ENCODE measurements around the gene SLC48A1.
"Not testable (repeated sequence)": the region's sequence is repeated elsewhere in the genome, so short reads cannot be mapped to it uniquely, and the experiment has no call there.

Gene SLC48A1

GRCh38 chr12:47811072-47811396 lies 38.0 kb downstream of the SLC48A1 start:
- no peak for DNase-seq (ENCODE audit: low read depth)
- H3K4me3 ChIP-seq (ENCODE audit: low read length): no peak overlapping the region

DNA sequence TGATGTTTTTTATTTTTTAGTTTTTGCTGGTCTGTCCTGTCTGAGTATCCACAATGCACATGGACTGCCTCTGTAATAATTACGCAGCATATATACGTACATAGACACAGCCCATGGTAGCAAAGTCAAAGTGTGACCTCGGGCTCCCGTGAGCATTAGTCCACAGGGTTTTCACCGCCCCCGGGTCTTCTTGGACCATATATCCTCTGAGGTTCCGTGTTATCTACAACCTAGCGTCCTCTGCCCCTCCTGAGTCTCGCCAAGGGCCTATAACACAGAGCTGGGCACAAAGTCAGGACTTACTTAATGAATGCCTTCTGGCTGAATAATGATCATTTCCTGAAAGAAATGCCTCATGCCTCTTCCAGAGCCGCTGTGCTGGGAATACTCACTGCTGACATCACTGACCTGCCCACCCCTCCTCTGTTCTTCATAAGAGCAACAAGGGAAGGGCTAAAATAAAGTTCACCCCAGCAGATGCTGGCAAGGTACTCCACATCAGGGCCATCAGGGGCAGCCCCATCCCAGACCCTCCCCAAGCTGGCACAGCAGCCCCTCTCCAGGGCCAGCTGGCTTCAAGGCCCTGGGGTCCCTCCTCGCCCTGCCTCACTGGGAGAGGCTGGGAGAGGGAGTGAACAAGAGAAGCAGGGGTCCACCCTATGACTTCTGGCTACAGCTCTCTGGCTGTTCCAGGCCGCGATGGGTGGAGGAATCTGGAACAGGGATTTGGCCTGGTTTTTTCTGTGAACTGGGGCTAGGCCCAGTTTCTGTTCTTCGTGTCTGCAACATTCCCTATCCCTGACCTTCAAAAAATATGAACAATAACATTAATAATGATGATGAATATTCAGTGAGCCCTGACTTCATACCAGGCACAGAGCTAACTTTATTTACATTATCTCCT lies 38.8 kb downstream of the SLC48A1 start:
- DNase-seq (ENCODE audit: low read depth): no peak
- H3K4me3 ChIP-seq (ENCODE audit: low read length): no peak overlapping the region
- TF ChIP-seq, protein P1, sequence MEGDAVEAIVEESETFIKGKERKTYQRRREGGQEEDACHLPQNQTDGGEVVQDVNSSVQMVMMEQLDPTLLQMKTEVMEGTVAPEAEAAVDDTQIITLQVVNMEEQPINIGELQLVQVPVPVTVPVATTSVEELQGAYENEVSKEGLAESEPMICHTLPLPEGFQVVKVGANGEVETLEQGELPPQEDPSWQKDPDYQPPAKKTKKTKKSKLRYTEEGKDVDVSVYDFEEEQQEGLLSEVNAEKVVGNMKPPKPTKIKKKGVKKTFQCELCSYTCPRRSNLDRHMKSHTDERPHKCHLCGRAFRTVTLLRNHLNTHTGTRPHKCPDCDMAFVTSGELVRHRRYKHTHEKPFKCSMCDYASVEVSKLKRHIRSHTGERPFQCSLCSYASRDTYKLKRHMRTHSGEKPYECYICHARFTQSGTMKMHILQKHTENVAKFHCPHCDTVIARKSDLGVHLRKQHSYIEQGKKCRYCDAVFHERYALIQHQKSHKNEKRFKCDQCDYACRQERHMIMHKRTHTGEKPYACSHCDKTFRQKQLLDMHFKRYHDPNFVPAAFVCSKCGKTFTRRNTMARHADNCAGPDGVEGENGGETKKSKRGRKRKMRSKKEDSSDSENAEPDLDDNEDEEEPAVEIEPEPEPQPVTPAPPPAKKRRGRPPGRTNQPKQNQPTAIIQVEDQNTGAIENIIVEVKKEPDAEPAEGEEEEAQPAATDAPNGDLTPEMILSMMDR (conservative IDR thresholded peaks at IDR 0.05; ENCODE audit: low read depth, low read length): no peak

More at GRCh38 chr12:47811072-47811396, 38.0 kb downstream of the SLC48A1 start:
- TF ChIP-seq, protein P1 (conservative IDR thresholded peaks at IDR 0.05; ENCODE audit: low read depth, low read length): no peak

GRCh38 chr12:47812797-47813510 lies 39.9 kb downstream of the SLC48A1 start:
- peak; percentile 72 for DNase-seq (ENCODE audit: low read depth)
- TF ChIP-seq, protein P1 (conservative IDR thresholded peaks at IDR 0.05; ENCODE audit: low read depth, low read length): no peak
- H3K4me3 ChIP-seq (ENCODE audit: low read length): peak overlapping the region; percentile 27

DNA sequence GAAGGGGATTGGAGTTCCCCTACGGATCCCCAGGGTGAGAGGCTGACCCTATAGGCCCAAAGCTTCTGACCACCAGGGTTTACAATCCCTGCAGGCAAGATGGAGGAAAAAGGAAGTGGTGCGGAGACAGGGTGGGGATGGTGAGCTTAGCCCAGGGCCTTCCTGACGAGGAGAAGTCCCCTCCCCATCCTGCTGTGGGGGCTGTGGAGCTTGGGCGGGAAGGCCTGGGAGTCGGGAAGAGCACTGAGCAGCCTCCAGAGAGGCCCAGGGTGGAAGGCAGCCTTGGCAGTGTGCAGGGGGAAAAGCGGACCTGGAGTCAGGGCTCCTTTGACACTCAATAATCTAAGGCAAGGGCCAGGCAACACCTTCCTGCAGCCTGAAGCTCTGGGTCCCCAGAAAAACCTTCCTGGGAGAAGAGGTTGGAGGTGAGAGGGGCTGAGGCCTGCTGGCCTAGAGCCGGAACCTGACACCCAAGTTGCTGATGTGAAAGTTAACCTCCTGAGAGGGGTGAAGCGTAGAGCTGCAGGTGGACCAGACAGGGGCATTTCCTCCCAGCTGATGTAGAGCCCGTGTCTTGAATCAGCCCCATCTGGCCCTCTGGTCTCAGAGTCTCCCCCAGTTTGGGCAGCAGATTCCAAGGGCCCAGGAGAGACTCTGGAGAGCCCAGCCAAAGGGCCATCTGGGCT lies 40.6 kb downstream of the SLC48A1 start:
- no peak for DNase-seq (ENCODE audit: low read depth)
- TF ChIP-seq, protein P1 (conservative IDR thresholded peaks at IDR 0.05; ENCODE audit: low read depth, low read length): no peak
- H3K4me3 ChIP-seq (ENCODE audit: low read length): peak overlapping the region; percentile 27

DNA sequence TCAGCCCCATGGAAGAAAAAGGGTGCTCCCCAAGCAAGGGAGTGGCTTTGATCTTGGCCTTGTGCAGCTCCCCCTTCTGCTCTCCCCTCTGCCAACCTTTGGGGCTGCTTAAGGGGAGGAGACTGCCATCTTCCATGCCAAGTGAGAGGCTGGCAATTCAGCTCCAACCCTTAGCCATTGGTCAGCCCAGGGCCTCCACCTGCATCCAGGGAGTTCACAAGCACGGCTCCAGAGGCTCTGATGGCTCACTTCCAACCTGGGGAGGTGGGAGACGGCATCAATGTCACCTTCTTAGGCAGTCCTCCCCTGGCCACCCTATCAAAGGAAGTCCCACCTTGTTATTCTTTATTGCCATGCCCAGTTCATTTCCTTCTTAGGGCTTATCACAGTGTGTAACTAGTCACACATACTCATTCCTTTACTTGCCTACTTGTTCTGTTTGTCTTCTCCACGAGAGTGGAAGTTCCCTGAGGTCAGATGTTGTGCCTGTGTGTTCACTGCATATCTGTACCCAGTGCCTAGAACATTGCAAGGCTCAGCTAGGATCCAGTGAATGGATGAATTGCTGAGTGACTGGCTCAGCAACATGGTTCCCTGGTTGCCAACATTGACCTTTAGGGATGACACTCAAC lies 41.6 kb downstream of the SLC48A1 start:
- no peak overlapping the region for H3K4me3 ChIP-seq (ENCODE audit: low read length)
- DNase-seq (ENCODE audit: low read depth): no peak
- TF ChIP-seq, protein P1 (conservative IDR thresholded peaks at IDR 0.05; ENCODE audit: low read depth, low read length): no peak

GRCh38 chr12:47815447-47815846 lies 42.4 kb downstream of the SLC48A1 start:
- H3K4me3 ChIP-seq (ENCODE audit: low read length); DNase-seq (ENCODE audit: low read depth): not testable (repeated sequence)

All from retinal pigment epithelial cell (primary cell).